ENCODE measurements around the gene LYSMD2. TPM values are rescaled to one million over a fixed set of nuclear protein-coding genes. Genes with fewer than 3 reads are reported as not detected.

LYSMD2 gene
- total RNA-seq, 1 donor from 2014 or later: 18.2 TPM

Other genes with a start within 250 kb of the LYSMD2 start
- 25.8 TPM for gene DMXL2, start 114.9 kb downstream of the LYSMD2 start, total RNA-seq
- 0.40 TPM for gene SCG3, start 56.2 kb downstream of the LYSMD2 start, total RNA-seq
- 14.0 TPM for gene TMOD2, start 13.9 kb upstream of the LYSMD2 start, total RNA-seq
- gene TMOD3, start 92.0 kb upstream of the LYSMD2 start, total RNA-seq: 37.4 TPM
- gene LEO1, start 234.1 kb upstream of the LYSMD2 start, total RNA-seq: 18.0 TPM